Liver (tissue), 9 donors: ENCODE data around the gene TIAM2. TPM values are rescaled to one million over a fixed set of nuclear protein-coding genes. Genes with fewer than 3 reads are reported as not detected.

Source experiments
- DNase-seq: peaks from one replicate; pipeline ENCODE4 v3.0.0-alpha.2; 2017; ENCODE audit warnings: low spot score
- H3K27ac ChIP-seq, 2 donors: one replicate each; pipeline ENCODE4 v1.7.0; 2013; ENCODE audit warnings: inconsistent platforms in 2 of 2, low read length in 2 of 2, control low read depth in 1 of 2, low read depth in 1 of 2, mild to moderate bottlenecking in 1 of 2
- H3K27me3 ChIP-seq, 4 donors: one replicate each; pipeline versions ENCODE4 v1.6.1 to v1.7.0; 2013; ENCODE audit warnings: low read length in 3 of 4, inconsistent platforms in 1 of 4, mild to moderate bottlenecking in 1 of 4, moderate library complexity in 1 of 4; ENCODE audit not compliant: control insufficient read depth in 4 of 4, insufficient read depth in 4 of 4
- H3K36me3 ChIP-seq, 4 donors: one replicate each; pipeline versions ENCODE4 v1.6.1 to v1.7.0; 2013; ENCODE audit warnings: low read length in 3 of 4, mild to moderate bottlenecking in 3 of 4, low read depth in 1 of 4, moderate library complexity in 1 of 4; ENCODE audit not compliant: control insufficient read depth in 4 of 4, insufficient read depth in 3 of 4
- H3K4me1 ChIP-seq, 4 donors: one replicate each; pipeline versions ENCODE4 v1.6.1 to v1.7.0; 2013; ENCODE audit warnings: low read length in 3 of 4, mild to moderate bottlenecking in 3 of 4, moderate library complexity in 1 of 4; ENCODE audit not compliant: control insufficient read depth in 4 of 4, insufficient read depth in 4 of 4
- H3K4me3 ChIP-seq, 3 donors: one replicate each; pipeline versions ENCODE4 v1.6.1 to v1.7.0; 2013; ENCODE audit warnings: low read length in 3 of 3, control low read depth in 1 of 3, low read depth in 1 of 3, mild to moderate bottlenecking in 1 of 3
- H3K9ac ChIP-seq, 2 donors: one replicate each; pipeline ENCODE4 v1.7.0; 2013; ENCODE audit warnings: low read length in 2 of 2, mild to moderate bottlenecking in 2 of 2, moderate library complexity in 2 of 2, control low read depth in 1 of 2, low read depth in 1 of 2
- H3K9me3 ChIP-seq, 4 donors: one replicate each; pipeline versions ENCODE4 v1.6.1 to v1.7.0; 2013; ENCODE audit warnings: low read length in 3 of 4; ENCODE audit not compliant: control insufficient read depth in 4 of 4
- EGR1 ChIP-seq, 2 donors: IDR thresholded peaks; 2 replicates each; pipeline ENCODE4 v1.6.1; 2016 to 2018; ENCODE audit warnings: antibody characterized with exemption in 2 of 2, low read depth in 2 of 2
- FOXA1 ChIP-seq: IDR thresholded peaks from 2 replicates; pipeline ENCODE4 v1.6.1; 2016; ENCODE audit warnings: antibody characterized with exemption
- FOXA2 ChIP-seq: IDR thresholded peaks from 2 replicates; pipeline ENCODE4 v1.6.1; 2016; ENCODE audit warnings: antibody characterized with exemption
- HNF4A ChIP-seq, 2 donors: conservative IDR thresholded peaks; 2 replicates each; pipeline ENCODE4 v1.6.1; 2016; ENCODE audit warnings: antibody characterized with exemption in 2 of 2, mild to moderate bottlenecking in 2 of 2
- HNF4G ChIP-seq: IDR thresholded peaks from 2 replicates; pipeline ENCODE4 v1.6.1; 2016; ENCODE audit warnings: antibody characterized with exemption
- JUND ChIP-seq, 2 donors: IDR thresholded peaks; 2 replicates each; pipeline ENCODE4 v1.6.1; 2016; ENCODE audit warnings: antibody characterized with exemption in 2 of 2
- RAD21 ChIP-seq, 2 donors: IDR thresholded peaks; 2 replicates each; pipeline ENCODE4 v1.6.1; 2016; ENCODE audit warnings: antibody characterized with exemption in 2 of 2, mild to moderate bottlenecking in 2 of 2
- RXRA ChIP-seq, 2 donors: IDR thresholded peaks; 2 replicates each; pipeline ENCODE4 v1.6.1; 2017 to 2018; ENCODE audit warnings: antibody characterized with exemption in 2 of 2, mild to moderate bottlenecking in 1 of 2
- SP1 ChIP-seq: IDR thresholded peaks from 2 replicates; pipeline ENCODE4 v1.6.1; 2018; ENCODE audit warnings: antibody characterized with exemption, mild to moderate bottlenecking
- TAF1 ChIP-seq: conservative IDR thresholded peaks from 2 replicates; pipeline ENCODE4 v1.6.1; 2016; ENCODE audit warnings: antibody characterized with exemption, mild to moderate bottlenecking
- YY1 ChIP-seq: IDR thresholded peaks from 2 replicates; pipeline ENCODE4 v1.6.1; 2016; ENCODE audit warnings: antibody characterized with exemption, mild to moderate bottlenecking
- WGBS: extraction: QIAGEN DNeasy Blood & Tissue Kit; methylation state at CpG from one replicate; pipeline ENCODE4 v1.1.7; 2013; 5-methylcytosine and 5-hydroxymethylcytosine counted together
- polyA plus RNA-seq, 2 donors: library from polyadenylated mRNA; stranded (reverse) in 1 of 2; unstranded in 1 of 2; fragments of 200-250 nt in 1 of 2; fragments of >200 nt in 1 of 2; fragmentation: Nextera tagmentation in 1 of 2; extraction: Ambion mirVana in 1 of 2; gene quantifications; one replicate each; pipeline versions ENCODE4 v1.2.1 to v1.2.3, GENCODE V29; 2013 to 2015
- total RNA-seq, 2 donors: library from RNA; depleted of rRNA; stranded (reverse); fragments of >200 nt; gene quantifications; one replicate each; pipeline ENCODE4 v1.2.3, GENCODE V29; 2014
- TF ChIP-seq, protein P1 (sequence below): fragments of 150-350 bp; IDR thresholded peaks from 2 replicates; pipeline ENCODE4 v1.5.1; 2017; ENCODE audit warnings: improper control_type of control experiment, low read depth, low read length; ENCODE audit not compliant: missing input control
- TF ChIP-seq, protein P2 (sequence below): IDR thresholded peaks from 2 replicates; pipeline ENCODE4 v1.6.1; 2016; ENCODE audit warnings: antibody characterized with exemption
- TF ChIP-seq, protein P3 (sequence below): IDR thresholded peaks from 2 replicates; pipeline ENCODE4 v1.6.1; 2016; ENCODE audit warnings: antibody characterized with exemption
- donor health status: healthy.
- donor health status: healthy.
- donor health status: healthy.
- donor health status: healthy.
- donor health status: healthy.

Gene TIAM2
- total and polyA plus RNA-seq, 4 donors: 0.62 to 3.7 (median 2.4) TPM

DNA sequence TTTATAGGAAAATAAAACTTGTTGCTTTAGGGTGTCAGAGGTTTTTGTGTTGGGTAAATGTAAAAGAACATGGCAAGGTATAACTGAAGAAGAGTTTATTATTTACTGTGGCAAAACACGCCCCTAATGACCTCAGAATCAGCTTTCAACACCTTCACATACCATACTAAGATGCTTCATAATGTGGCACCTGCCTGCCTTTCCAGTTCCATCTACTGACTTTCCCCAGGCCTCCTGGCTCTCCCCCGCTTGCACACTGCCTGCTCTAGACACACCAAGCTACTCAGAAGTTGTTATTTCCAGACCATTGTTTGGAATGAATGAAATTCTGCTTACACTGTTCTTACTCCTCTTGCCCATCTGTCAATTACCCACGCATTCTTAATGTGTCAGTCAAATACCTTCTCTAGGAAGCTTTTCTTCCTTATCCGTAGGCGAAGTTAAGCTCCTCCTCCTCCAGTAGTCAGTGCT lies 1.8 kb downstream of the TIAM2 start:
- Histone ChIP-seq H3K9ac (no peak overlapping the region), H3K4me1 (peaks cover 5 to 16% (median 11%) of the 10 kb centered on the region in 4 donors), H3K9me3 (no peaks in the 10 kb centered on the region), H3K27me3 (peaks cover 0 to 14% (median 8%) of the 10 kb centered on the region in 4 donors), H3K4me3 (no peak overlapping the region), H3K36me3 (no peaks in the 10 kb centered on the region), H3K27ac (no peak overlapping the region)
- WGBS: 66% methylated on average over 5 of the region's 5 CpGs
- TF ChIP-seq, protein P1, sequence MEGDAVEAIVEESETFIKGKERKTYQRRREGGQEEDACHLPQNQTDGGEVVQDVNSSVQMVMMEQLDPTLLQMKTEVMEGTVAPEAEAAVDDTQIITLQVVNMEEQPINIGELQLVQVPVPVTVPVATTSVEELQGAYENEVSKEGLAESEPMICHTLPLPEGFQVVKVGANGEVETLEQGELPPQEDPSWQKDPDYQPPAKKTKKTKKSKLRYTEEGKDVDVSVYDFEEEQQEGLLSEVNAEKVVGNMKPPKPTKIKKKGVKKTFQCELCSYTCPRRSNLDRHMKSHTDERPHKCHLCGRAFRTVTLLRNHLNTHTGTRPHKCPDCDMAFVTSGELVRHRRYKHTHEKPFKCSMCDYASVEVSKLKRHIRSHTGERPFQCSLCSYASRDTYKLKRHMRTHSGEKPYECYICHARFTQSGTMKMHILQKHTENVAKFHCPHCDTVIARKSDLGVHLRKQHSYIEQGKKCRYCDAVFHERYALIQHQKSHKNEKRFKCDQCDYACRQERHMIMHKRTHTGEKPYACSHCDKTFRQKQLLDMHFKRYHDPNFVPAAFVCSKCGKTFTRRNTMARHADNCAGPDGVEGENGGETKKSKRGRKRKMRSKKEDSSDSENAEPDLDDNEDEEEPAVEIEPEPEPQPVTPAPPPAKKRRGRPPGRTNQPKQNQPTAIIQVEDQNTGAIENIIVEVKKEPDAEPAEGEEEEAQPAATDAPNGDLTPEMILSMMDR: no peak
- no peak for DNase-seq

DNA sequence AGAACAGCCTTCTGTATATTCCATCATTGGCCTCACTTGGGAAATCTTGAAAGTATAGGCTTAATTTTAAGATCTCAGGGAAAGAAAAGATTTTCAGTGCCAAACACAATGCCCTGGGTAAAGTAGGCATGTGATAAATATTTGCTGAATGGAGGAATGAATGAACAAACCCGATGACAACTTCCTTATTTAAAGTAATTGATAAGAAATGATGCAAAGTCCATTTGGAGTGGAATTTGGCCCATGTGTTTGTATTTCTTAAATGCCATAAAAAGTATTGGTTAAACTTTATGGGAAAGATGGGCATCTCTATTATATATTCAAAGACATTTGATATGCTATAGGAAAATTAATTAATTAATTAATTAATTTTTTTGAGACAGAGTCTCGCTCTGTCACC lies 3.7 kb downstream of the TIAM2 start:
- Histone ChIP-seq H3K4me1 (peaks cover 5 to 16% (median 11%) of the 10 kb centered on the region in 4 donors), H3K4me3 (no peak overlapping the region), H3K27ac (no peak overlapping the region), H3K9me3 (no peaks in the 10 kb centered on the region), H3K9ac (no peak overlapping the region), H3K27me3 (peaks cover 0 to 14% (median 8%) of the 10 kb centered on the region in 4 donors), H3K36me3 (no peaks in the 10 kb centered on the region)
- WGBS: 65% methylated on average over 2 of the region's 2 CpGs
- TF ChIP-seq, protein P2, sequence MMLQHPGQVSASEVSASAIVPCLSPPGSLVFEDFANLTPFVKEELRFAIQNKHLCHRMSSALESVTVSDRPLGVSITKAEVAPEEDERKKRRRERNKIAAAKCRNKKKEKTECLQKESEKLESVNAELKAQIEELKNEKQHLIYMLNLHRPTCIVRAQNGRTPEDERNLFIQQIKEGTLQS: no peak
- no peak for TF ChIP-seq YY1
- no peak for TF ChIP-seq HNF4G
- no peak for TF ChIP-seq EGR1 (IDR thresholded peaks at IDR 0.05; ENCODE audit: low read depth in 2 of 2)
- TF ChIP-seq RAD21 (IDR thresholded peaks at IDR 0.05): no peak
- TF ChIP-seq HNF4A (conservative IDR thresholded peaks at IDR 0.05): peak; percentile 47 to 61
- TF ChIP-seq, protein P3, sequence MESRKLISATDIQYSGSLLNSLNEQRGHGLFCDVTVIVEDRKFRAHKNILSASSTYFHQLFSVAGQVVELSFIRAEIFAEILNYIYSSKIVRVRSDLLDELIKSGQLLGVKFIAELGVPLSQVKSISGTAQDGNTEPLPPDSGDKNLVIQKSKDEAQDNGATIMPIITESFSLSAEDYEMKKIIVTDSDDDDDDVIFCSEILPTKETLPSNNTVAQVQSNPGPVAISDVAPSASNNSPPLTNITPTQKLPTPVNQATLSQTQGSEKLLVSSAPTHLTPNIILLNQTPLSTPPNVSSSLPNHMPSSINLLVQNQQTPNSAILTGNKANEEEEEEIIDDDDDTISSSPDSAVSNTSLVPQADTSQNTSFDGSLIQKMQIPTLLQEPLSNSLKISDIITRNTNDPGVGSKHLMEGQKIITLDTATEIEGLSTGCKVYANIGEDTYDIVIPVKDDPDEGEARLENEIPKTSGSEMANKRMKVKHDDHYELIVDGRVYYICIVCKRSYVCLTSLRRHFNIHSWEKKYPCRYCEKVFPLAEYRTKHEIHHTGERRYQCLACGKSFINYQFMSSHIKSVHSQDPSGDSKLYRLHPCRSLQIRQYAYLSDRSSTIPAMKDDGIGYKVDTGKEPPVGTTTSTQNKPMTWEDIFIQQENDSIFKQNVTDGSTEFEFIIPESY: no peak
- no peak for DNase-seq

DNA sequence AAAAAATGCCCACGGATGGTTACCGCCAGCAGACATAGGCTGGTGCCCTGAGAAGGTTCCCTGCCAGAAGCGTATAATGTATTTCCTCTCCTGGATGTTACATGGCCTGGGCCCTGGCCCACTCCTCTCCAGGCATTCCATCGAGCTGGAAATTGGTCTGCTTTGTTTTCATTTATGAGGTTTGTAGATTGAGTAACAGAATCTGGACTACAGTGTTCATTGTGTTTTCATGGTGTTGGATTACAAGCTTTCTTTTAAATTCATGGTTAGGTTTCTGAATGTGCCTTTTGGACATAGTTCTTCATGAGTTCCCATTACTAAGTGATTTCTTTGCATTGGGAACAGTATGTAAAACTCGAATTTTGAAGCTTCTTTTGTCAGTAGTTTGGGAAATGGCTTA lies 6.4 kb downstream of the TIAM2 start:
- Histone ChIP-seq H3K9me3 (no peaks in the 10 kb centered on the region), H3K27ac (no peak overlapping the region), H3K27me3 (peaks cover 0 to 8% (median 4%) of the 10 kb centered on the region in 4 donors), H3K9ac (no peak overlapping the region), H3K4me3 (no peak overlapping the region), H3K36me3 (no peaks in the 10 kb centered on the region), H3K4me1 (peaks cover 1 to 6% (median 4%) of the 10 kb centered on the region in 4 donors)
- DNase-seq: no peak
- TF ChIP-seq HNF4G: no peak
- TF ChIP-seq RXRA (IDR thresholded peaks at IDR 0.05): no peak
- TF ChIP-seq, protein P3: no peak
- no peak for TF ChIP-seq TAF1
- TF ChIP-seq, protein P2: no peak
- no peak for TF ChIP-seq FOXA1
- no peak for TF ChIP-seq SP1
- no peak for TF ChIP-seq JUND (IDR thresholded peaks at IDR 0.05)
- TF ChIP-seq FOXA2: no peak
- no peak for TF ChIP-seq YY1
- 82% methylated on average over 5 of the region's 5 CpGs for WGBS
